ENCODE results near the gene TMEM132A.

- TF ChIP-seq CTCF (IDR thresholded peaks at IDR 0.05) (no peak), POLR2A (IDR thresholded peaks at IDR 0.05) (no peak)
Observed at GRCh38 chr11:60932605-60933356, 8.5 kb downstream of the TMEM132A start.
